Activated naive CD8-positive, alpha-beta T cell (primary cell): ENCODE measurements around the gene NF1.

ENCODE experiments used
- H3K27ac Mint-ChIP-seq: one replicate; pipeline ENCODE4 v1.8.0; 2021; ENCODE audit warnings: mixed read lengths
- H3K27me3 Mint-ChIP-seq: one replicate; pipeline ENCODE4 v1.8.0; 2021; ENCODE audit warnings: mixed read lengths
- H3K36me3 Mint-ChIP-seq: one replicate; pipeline ENCODE4 v1.8.0; 2021; ENCODE audit warnings: mixed read lengths
- H3K4me1 Mint-ChIP-seq: one replicate; pipeline ENCODE4 v1.8.0; 2021; ENCODE audit warnings: low read depth, mixed read lengths
- H3K4me3 Mint-ChIP-seq: one replicate; pipeline ENCODE4 v1.8.0; 2021; ENCODE audit warnings: mild to moderate bottlenecking, mixed read lengths
- H3K9me3 Mint-ChIP-seq: one replicate; pipeline ENCODE4 v1.8.0; 2021; ENCODE audit warnings: low read depth, mixed read lengths

Gene NF1

GRCh38 chr17:31231852-31232251, 137.1 kb downstream of the NF1 start:
- Mint-ChIP-seq H3K9me3 (no peaks in the 10 kb centered on the region), H3K4me1 (no peaks in the 10 kb centered on the region), H3K27me3 (no peaks in the 10 kb centered on the region), H3K36me3 (peaks cover 25% of the 10 kb centered on the region), H3K4me3 (no peak overlapping the region), H3K27ac (no peak overlapping the region)

DNA sequence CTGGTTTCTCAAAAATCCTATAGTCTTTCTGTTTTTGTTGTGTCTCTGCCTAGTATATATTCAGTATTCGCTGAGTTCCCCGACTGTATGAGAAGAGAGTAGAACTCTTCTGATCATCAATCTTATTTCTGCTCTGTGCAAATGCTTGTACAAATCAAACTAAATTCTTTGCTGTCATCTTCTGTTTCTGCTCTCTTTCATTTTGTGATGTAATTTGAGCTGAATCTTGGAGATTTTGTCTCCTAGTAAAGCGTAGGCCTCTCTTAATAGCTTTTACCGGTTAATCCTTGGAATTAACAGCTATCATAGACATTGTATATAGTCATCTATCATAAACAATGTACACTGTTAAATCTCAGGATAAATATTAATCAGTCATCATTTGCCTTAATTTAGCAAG, 140.3 kb downstream of the NF1 start:
- Mint-ChIP-seq H3K9me3 (no peaks in the 10 kb centered on the region), H3K4me1 (no peaks in the 10 kb centered on the region), H3K4me3 (no peak overlapping the region), H3K27ac (no peak overlapping the region), H3K27me3 (no peaks in the 10 kb centered on the region), H3K36me3 (peaks cover 22% of the 10 kb centered on the region)

DNA sequence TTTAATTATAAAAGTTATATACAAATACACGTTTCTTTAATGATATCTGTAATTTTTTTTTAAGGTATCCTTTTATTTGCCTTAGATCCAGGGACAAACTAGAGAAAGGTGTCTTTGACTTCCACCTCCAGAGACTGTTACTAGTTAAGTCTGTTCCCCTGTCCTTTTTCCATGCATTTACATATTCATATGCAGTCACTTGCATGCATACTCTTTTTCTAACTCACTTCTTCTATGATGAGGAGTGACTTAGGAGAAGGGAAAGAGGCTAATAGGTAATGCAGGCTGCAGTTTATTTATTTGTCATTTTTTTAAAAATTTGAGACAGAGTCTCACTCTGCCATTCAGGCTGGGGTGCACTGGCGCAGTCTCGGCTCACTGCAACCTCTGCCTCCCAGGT, 141.4 kb downstream of the NF1 start:
- H3K4me3 Mint-ChIP-seq, result no peak overlapping the region
- H3K36me3 Mint-ChIP-seq, result peaks cover 20% of the 10 kb centered on the region
- H3K27me3 Mint-ChIP-seq, result no peaks in the 10 kb centered on the region

DNA sequence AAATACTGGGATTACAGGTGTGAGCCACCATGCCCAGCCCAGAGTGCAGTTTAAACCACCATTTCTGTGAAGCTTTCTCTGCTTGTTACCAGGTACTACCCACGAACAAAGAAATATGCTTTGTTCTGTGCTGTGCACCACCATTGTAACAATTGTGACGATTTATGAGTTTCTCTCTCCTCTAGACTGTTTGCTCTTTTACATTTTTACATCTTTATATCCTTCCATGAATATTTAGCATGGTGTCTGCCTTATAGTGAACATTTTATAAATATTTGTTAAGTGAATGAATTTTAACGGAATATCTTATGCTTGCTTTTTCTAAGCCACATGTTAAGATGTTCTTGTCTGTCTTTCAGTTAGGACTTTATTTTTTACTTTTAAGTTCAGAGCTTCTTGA, 141.9 kb downstream of the NF1 start:
- Mint-ChIP-seq H3K27ac (no peak overlapping the region), H3K4me1 (peaks cover 5% of the 10 kb centered on the region), H3K4me3 (no peak overlapping the region), H3K9me3 (peaks cover 4% of the 10 kb centered on the region), H3K36me3 (peaks cover 21% of the 10 kb centered on the region), H3K27me3 (no peaks in the 10 kb centered on the region)

More for the DNA sequence above, 141.4 kb downstream of the NF1 start:
- Mint-ChIP-seq H3K9me3 (peaks cover under 1% of the 10 kb centered on the region), H3K4me1 (no peaks in the 10 kb centered on the region), H3K27ac (no peak overlapping the region)

GRCh38 chr17:31241116-31241515, 146.3 kb downstream of the NF1 start:
- no peak overlapping the region for H3K27ac Mint-ChIP-seq
- H3K9me3 Mint-ChIP-seq, result peaks cover 4% of the 10 kb centered on the region
- H3K27me3 Mint-ChIP-seq, result no peaks in the 10 kb centered on the region
- peaks cover 11% of the 10 kb centered on the region for H3K36me3 Mint-ChIP-seq
- peaks cover 5% of the 10 kb centered on the region for H3K4me1 Mint-ChIP-seq
- no peak overlapping the region for H3K4me3 Mint-ChIP-seq

DNA sequence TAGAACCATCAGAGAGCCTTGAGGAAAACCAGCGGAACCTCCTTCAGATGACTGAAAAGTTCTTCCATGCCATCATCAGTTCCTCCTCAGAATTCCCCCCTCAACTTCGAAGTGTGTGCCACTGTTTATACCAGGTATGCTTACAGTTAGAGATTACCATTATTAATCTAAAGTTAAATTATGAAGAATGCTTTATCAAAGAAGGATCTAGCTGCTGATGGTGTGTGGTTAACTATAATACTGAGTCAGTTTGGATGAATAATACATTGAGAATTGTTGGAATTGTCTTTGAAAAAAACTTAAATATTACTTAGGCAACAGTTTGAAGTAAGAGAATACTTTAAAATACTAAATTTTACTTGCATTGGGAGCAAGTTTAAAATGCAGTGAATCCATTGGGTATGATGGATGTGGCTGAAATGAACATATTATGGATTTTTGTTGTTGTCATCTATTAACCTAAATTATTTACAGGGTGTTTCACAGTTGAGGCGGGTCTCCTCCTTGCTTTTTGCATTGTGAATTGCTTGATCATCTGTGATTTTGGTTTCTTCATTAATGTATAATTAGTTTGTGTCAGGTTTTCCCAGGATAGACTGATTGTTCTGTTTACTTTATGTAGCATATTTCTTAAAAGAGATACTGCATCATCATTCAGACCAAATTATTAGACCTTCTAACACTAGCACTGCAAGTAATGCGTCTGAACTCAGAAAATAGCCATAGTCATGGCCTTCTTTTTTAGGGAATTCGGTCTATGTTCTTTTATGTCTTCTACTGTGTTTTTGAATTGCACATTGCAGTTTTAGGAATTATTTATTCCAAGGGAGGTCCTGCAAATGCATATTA, 154.4 kb downstream of the NF1 start:
- H3K27ac Mint-ChIP-seq, result no peak overlapping the region
- no peak overlapping the region for H3K4me3 Mint-ChIP-seq
- no peaks in the 10 kb centered on the region for H3K9me3 Mint-ChIP-seq
- peaks cover 12% of the 10 kb centered on the region for H3K36me3 Mint-ChIP-seq
- no peaks in the 10 kb centered on the region for H3K27me3 Mint-ChIP-seq
- no peaks in the 10 kb centered on the region for H3K4me1 Mint-ChIP-seq

- H3K27me3 Mint-ChIP-seq, result no peaks in the 10 kb centered on the region
- no peaks in the 10 kb centered on the region for H3K9me3 Mint-ChIP-seq
- no peak overlapping the region for H3K27ac Mint-ChIP-seq
Observed at GRCh38 chr17:31249835-31250141, 155.0 kb downstream of the NF1 start.

DNA sequence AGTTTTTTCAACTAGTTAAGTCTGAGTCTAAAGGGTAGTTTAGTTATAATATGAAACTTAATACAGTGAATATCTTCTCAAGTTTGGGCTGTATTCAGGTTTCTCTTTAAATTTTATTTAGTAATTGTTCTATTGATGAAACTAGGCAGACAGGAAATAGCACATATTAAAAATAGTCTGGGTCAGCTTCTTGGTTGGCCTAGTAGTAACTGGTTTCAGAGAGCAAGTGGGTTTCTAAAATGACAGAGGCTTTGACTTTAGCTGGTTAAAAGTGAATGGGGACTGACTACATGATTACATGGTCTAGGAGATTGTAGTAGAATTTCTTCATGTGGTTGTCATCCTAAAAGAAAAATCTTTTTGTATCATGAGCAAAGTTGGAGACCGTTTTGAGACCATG, 155.5 kb downstream of the NF1 start:
- no peaks in the 10 kb centered on the region for H3K27me3 Mint-ChIP-seq
- no peak overlapping the region for H3K27ac Mint-ChIP-seq
- no peak overlapping the region for H3K4me3 Mint-ChIP-seq
- H3K36me3 Mint-ChIP-seq, result peaks cover 7% of the 10 kb centered on the region
- H3K9me3 Mint-ChIP-seq, result no peaks in the 10 kb centered on the region
- no peaks in the 10 kb centered on the region for H3K4me1 Mint-ChIP-seq

More at GRCh38 chr17:31249835-31250141, 155.0 kb downstream of the NF1 start:
- Mint-ChIP-seq H3K36me3 (peaks cover 10% of the 10 kb centered on the region), H3K4me3 (no peak overlapping the region), H3K4me1 (no peaks in the 10 kb centered on the region)

DNA sequence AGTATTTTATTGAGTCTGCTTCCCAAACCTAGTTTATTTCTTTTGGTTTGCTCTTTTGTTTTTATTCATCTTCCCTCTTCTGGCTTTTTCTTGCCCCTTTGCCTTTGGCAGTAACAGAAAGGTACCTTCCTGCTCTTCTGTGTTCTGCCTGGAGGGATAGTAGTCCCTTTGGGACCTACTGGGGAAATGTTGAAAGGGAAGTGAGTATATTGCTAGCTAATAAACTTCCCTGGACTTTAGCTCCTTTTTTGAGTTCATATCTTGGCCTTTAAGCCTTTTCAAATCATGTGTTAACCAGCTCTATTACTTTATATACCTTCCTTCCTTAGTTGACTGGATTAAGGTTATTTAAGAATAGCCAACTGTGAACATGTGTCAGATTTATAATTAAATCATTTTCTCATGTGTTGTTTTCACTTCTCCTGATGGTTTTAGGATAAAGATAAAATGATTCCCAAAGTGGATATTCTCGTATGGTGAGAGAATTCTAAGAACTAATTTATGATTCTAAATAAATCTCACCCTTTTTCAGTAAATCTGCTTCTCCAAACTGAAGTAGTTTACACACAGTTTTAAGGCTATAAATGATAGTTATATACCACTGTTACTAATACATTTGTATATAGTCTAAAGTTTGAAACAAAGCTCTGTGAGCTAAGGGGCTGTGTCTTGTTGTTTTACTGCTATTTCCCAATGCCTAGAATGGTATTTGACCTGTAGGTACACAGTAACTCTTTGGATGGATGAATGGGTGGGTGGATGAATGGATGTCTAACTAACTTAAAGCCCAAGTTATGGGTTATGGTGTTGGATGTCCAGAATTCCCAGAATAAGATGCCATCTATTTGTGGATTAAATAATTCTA, 156.6 kb downstream of the NF1 start:
- peaks cover 7% of the 10 kb centered on the region for H3K36me3 Mint-ChIP-seq
- no peaks in the 10 kb centered on the region for H3K27me3 Mint-ChIP-seq
- H3K27ac Mint-ChIP-seq, result no peak overlapping the region
- no peaks in the 10 kb centered on the region for H3K4me1 Mint-ChIP-seq
- no peaks in the 10 kb centered on the region for H3K9me3 Mint-ChIP-seq
- no peak overlapping the region for H3K4me3 Mint-ChIP-seq

DNA sequence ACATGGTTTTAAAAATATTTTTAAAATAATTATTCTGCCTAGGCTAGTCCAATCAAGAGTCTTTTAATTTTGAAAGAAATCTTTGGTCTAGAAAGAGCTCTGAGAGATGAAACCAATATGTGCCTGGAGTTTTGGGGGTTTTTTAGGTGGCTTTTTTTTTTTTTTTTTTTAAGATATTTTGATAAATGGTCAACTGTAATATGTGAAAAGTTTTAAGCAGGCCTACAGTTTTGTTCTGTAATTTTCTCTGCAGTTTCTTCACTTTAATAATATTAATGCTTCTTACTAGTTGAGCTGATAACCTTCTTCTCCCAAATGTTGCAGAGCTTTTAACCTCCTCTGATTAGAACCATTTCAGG, 157.2 kb downstream of the NF1 start:
- no peaks in the 10 kb centered on the region for H3K4me1 Mint-ChIP-seq
- H3K9me3 Mint-ChIP-seq, result no peaks in the 10 kb centered on the region
- no peaks in the 10 kb centered on the region for H3K27me3 Mint-ChIP-seq
- H3K27ac Mint-ChIP-seq, result no peak overlapping the region
- H3K36me3 Mint-ChIP-seq, result peaks cover 7% of the 10 kb centered on the region
- H3K4me3 Mint-ChIP-seq, result no peak overlapping the region

GRCh38 chr17:31252741-31253140, 158.0 kb downstream of the NF1 start:
- Mint-ChIP-seq H3K9me3 (no peaks in the 10 kb centered on the region), H3K4me3 (no peak overlapping the region), H3K27me3 (no peaks in the 10 kb centered on the region), H3K27ac (no peak overlapping the region), H3K36me3 (peaks cover 7% of the 10 kb centered on the region), H3K4me1 (no peaks in the 10 kb centered on the region)

GRCh38 chr17:31254654-31255053, 159.9 kb downstream of the NF1 start:
- no peaks in the 10 kb centered on the region for H3K9me3 Mint-ChIP-seq
- no peak overlapping the region for H3K27ac Mint-ChIP-seq
- H3K4me3 Mint-ChIP-seq, result no peak overlapping the region
- no peaks in the 10 kb centered on the region for H3K27me3 Mint-ChIP-seq
- no peaks in the 10 kb centered on the region for H3K4me1 Mint-ChIP-seq
- H3K36me3 Mint-ChIP-seq, result peaks cover under 1% of the 10 kb centered on the region

GRCh38 chr17:31256936-31257335, 162.2 kb downstream of the NF1 start:
- Mint-ChIP-seq H3K4me1 (no peaks in the 10 kb centered on the region), H3K36me3 (peaks cover 6% of the 10 kb centered on the region), H3K4me3 (no peak overlapping the region), H3K9me3 (no peaks in the 10 kb centered on the region), H3K27ac (no peak overlapping the region), H3K27me3 (no peaks in the 10 kb centered on the region)

DNA sequence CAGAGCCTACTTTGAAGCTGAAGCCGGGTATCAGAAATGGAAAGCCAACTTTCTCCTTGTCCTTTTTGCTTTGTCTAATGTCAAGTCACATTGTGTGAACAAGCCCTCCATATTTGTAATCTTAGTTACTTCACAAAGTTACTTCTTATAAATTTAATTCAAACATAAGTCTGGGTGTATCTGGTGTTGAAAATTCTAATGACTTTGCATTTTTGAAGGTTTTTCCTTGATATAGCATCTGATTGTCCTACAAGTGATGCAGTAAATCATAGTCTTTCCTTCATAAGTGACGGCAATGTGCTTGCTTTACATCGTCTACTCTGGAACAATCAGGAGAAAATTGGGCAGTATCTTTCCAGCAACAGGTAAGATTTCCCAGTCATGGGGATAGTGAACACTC, 165.4 kb downstream of the NF1 start:
- Mint-ChIP-seq H3K27ac (no peak overlapping the region), H3K4me1 (no peaks in the 10 kb centered on the region), H3K9me3 (no peaks in the 10 kb centered on the region), H3K27me3 (no peaks in the 10 kb centered on the region), H3K36me3 (peaks cover 6% of the 10 kb centered on the region), H3K4me3 (no peak overlapping the region)

DNA sequence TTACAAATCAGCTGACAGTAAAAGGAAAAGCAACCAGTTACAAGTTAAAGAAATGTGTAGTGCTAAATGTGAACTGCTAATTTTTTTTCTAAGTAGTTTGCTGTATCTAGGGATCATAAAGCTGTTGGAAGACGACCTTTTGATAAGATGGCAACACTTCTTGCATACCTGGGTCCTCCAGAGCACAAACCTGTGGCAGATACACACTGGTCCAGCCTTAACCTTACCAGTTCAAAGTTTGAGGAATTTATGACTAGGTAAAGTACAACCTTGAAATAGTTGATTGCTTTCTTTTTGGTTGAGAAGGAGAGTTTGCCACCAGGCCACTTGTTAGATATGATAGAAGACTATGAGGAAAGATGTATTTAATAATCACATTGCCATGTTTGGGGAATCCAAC, 166.8 kb downstream of the NF1 start:
- Mint-ChIP-seq H3K9me3 (no peaks in the 10 kb centered on the region), H3K4me1 (peaks cover 3% of the 10 kb centered on the region), H3K4me3 (no peak overlapping the region), H3K27me3 (no peaks in the 10 kb centered on the region), H3K27ac (no peak overlapping the region), H3K36me3 (peaks cover 9% of the 10 kb centered on the region)
